ENCODE data around the gene RCBTB2. TPM values are rescaled to one million over a fixed set of nuclear protein-coding genes. Genes with fewer than 3 reads are reported as not detected.

RCBTB2 gene
- total and polyA plus RNA-seq, 2 experiments from 2014 or later, result 8.0 to 9.1 TPM

GRCh38 chr13:48574041-48574796, 41.3 kb upstream of the RCBTB2 start:
- H4K20me1 ChIP-seq (ENCODE audit: insufficient read depth), result no peaks in the 10 kb centered on the region
- no peaks in the 10 kb centered on the region for H3K9me2 ChIP-seq (ENCODE audit: insufficient read depth)
- no peak for DNase-seq
- no peak overlapping the region for H3K4me3 ChIP-seq
- no peak overlapping the region for H3K9ac ChIP-seq
- H3F3A ChIP-seq (ENCODE audit: insufficient read depth), result no peaks in the 10 kb centered on the region
- H2AFZ ChIP-seq, result no peak overlapping the region
- in situ Hi-C loops (cut with MboI), result no loop called here
- 88 to 89% methylated on average over 5 of the region's 5 CpGs for WGBS, 2 experiments (ENCODE audit: low coverage in 1 of 2, low lambda C conversion rate in 2 of 2, missing lambda C conversion rate in 2 of 2)
- H3K36me3 ChIP-seq (ENCODE audit: low read depth), result no peaks in the 10 kb centered on the region
- no peaks in the 10 kb centered on the region for H3K27me3 ChIP-seq (replicated peaks; ENCODE audit: insufficient read depth)
- no peaks in the 10 kb centered on the region for H3K9me3 ChIP-seq (ENCODE audit: low read depth)
- H3K4me1 ChIP-seq (ENCODE audit: insufficient read depth), result peaks cover 12% of the 10 kb centered on the region
- H3K4me2 ChIP-seq (ENCODE audit: unreplicated experiment), result no peak overlapping the region
- no peak overlapping the region for H3K27ac ChIP-seq
- H3K79me2 ChIP-seq (ENCODE audit: insufficient read depth), result no peaks in the 10 kb centered on the region
- TF ChIP-seq EZH2 (IDR thresholded peaks at IDR 0.05; ENCODE audit: insufficient read depth, poor library complexity, severe bottlenecking), result no peak
- TF ChIP-seq EZH2phosphoT487 (IDR thresholded peaks at IDR 0.05; ENCODE audit: insufficient read depth, low read depth), result no peak

- H3K9me2 ChIP-seq (ENCODE audit: insufficient read depth), result no peaks in the 10 kb centered on the region
- in situ Hi-C loops (cut with MboI), result no loop called here
- H3K4me1 ChIP-seq (ENCODE audit: insufficient read depth), result peaks cover 13% of the 10 kb centered on the region
- H3K9me3 ChIP-seq (ENCODE audit: low read depth), result no peaks in the 10 kb centered on the region
- H3K4me3 ChIP-seq, result no peak overlapping the region
- H3K4me2 ChIP-seq (ENCODE audit: unreplicated experiment), result no peak overlapping the region
- no peak for DNase-seq
- no peak overlapping the region for H3K9ac ChIP-seq
- no peaks in the 10 kb centered on the region for H3K36me3 ChIP-seq (ENCODE audit: low read depth)
- no peaks in the 10 kb centered on the region for H3F3A ChIP-seq (ENCODE audit: insufficient read depth)
- 96 to 97% methylated on average over 7 of the region's 7 CpGs for WGBS, 2 experiments (ENCODE audit: low coverage in 1 of 2, low lambda C conversion rate in 2 of 2, missing lambda C conversion rate in 2 of 2)
- no peaks in the 10 kb centered on the region for H4K20me1 ChIP-seq (ENCODE audit: insufficient read depth)
- no peak overlapping the region for H2AFZ ChIP-seq
- H3K27me3 ChIP-seq (replicated peaks; ENCODE audit: insufficient read depth), result no peaks in the 10 kb centered on the region
- no peak overlapping the region for H3K27ac ChIP-seq
- TF ChIP-seq EZH2 (IDR thresholded peaks at IDR 0.05; ENCODE audit: insufficient read depth, poor library complexity, severe bottlenecking) (no peak), EZH2phosphoT487 (IDR thresholded peaks at IDR 0.05; ENCODE audit: insufficient read depth, low read depth) (no peak)
- H3K79me2 ChIP-seq (ENCODE audit: insufficient read depth), result no peaks in the 10 kb centered on the region
Observed at GRCh38 chr13:48573213-48574007, 40.5 kb upstream of the RCBTB2 start.

GRCh38 chr13:48571126-48571913, 38.4 kb upstream of the RCBTB2 start:
- in situ Hi-C loops (cut with MboI), result no loop called here
- H3K9ac ChIP-seq, result peak overlapping the region; percentile 65
- TF ChIP-seq EZH2phosphoT487 (IDR thresholded peaks at IDR 0.05; ENCODE audit: insufficient read depth, low read depth) (no peak), EZH2 (IDR thresholded peaks at IDR 0.05; ENCODE audit: insufficient read depth, poor library complexity, severe bottlenecking) (no peak)
- H4K20me1 ChIP-seq (ENCODE audit: insufficient read depth), result no peaks in the 10 kb centered on the region
- H2AFZ ChIP-seq, result peak overlapping the region; percentile 97
- H3K27ac ChIP-seq, result peak overlapping the region; percentile 56
- 9 to 18% methylated on average over 9 of the region's 9 CpGs for WGBS, 2 experiments (ENCODE audit: low coverage in 1 of 2, low lambda C conversion rate in 2 of 2, missing lambda C conversion rate in 2 of 2)
- no peaks in the 10 kb centered on the region for H3K27me3 ChIP-seq (replicated peaks; ENCODE audit: insufficient read depth)
- no peaks in the 10 kb centered on the region for H3K79me2 ChIP-seq (ENCODE audit: insufficient read depth)
- 0 out of 2 replicates have a peak, but pooled peaks cover 13% of the 10 kb centered on the region for H3F3A ChIP-seq (ENCODE audit: insufficient read depth)
- H3K4me1 ChIP-seq (ENCODE audit: insufficient read depth), result peaks cover 24% of the 10 kb centered on the region
- H3K4me3 ChIP-seq, result peak overlapping the region; percentile 61
- no peaks in the 10 kb centered on the region for H3K9me3 ChIP-seq (ENCODE audit: low read depth)
- H3K36me3 ChIP-seq (ENCODE audit: low read depth), result no peaks in the 10 kb centered on the region
- peak; percentile 72 for DNase-seq
- H3K9me2 ChIP-seq (ENCODE audit: insufficient read depth), result no peaks in the 10 kb centered on the region
- peak overlapping the region; percentile 89 for H3K4me2 ChIP-seq (ENCODE audit: unreplicated experiment)

GRCh38 chr13:48570216-48570828, 37.4 kb upstream of the RCBTB2 start:
- no peak overlapping the region for H3K4me2 ChIP-seq (ENCODE audit: unreplicated experiment)
- H3K9me3 ChIP-seq (ENCODE audit: low read depth), result no peaks in the 10 kb centered on the region
- no peak for DNase-seq
- TF ChIP-seq EZH2 (IDR thresholded peaks at IDR 0.05; ENCODE audit: insufficient read depth, poor library complexity, severe bottlenecking), result no peak
- no peak for TF ChIP-seq EZH2phosphoT487 (IDR thresholded peaks at IDR 0.05; ENCODE audit: insufficient read depth, low read depth)
- no peaks in the 10 kb centered on the region for H3K79me2 ChIP-seq (ENCODE audit: insufficient read depth)
- in situ Hi-C loops (cut with MboI), result no loop called here
- H4K20me1 ChIP-seq (ENCODE audit: insufficient read depth), result no peaks in the 10 kb centered on the region
- no peak overlapping the region for H3K27ac ChIP-seq
- 90 to 91% methylated on average over 8 of the region's 8 CpGs for WGBS, 2 experiments (ENCODE audit: low coverage in 1 of 2, low lambda C conversion rate in 2 of 2, missing lambda C conversion rate in 2 of 2)
- H2AFZ ChIP-seq, result peak overlapping the region; percentile 97
- H3K36me3 ChIP-seq (ENCODE audit: low read depth), result no peaks in the 10 kb centered on the region
- 0 out of 2 replicates have a peak, but pooled peaks cover 13% of the 10 kb centered on the region for H3F3A ChIP-seq (ENCODE audit: insufficient read depth)
- no peak overlapping the region for H3K4me3 ChIP-seq
- H3K4me1 ChIP-seq (ENCODE audit: insufficient read depth), result peaks cover 24% of the 10 kb centered on the region
- no peaks in the 10 kb centered on the region for H3K27me3 ChIP-seq (replicated peaks; ENCODE audit: insufficient read depth)
- no peak overlapping the region for H3K9ac ChIP-seq
- H3K9me2 ChIP-seq (ENCODE audit: insufficient read depth), result no peaks in the 10 kb centered on the region

All from GM23248 (cell line).